CD4-positive, alpha-beta T cell treated with Interferon gamma for 1 hour (primary cell): ENCODE data around the gene PRIM2.
"Not testable (repeated sequence)": the region's sequence is repeated elsewhere in the genome, so short reads cannot be mapped to it uniquely, and the experiment has no call there.

Experiments used
- DNase-seq: peaks from one replicate; pipeline ENCODE4 v3.0.0-alpha.2; 2020

Gene PRIM2

DNA sequence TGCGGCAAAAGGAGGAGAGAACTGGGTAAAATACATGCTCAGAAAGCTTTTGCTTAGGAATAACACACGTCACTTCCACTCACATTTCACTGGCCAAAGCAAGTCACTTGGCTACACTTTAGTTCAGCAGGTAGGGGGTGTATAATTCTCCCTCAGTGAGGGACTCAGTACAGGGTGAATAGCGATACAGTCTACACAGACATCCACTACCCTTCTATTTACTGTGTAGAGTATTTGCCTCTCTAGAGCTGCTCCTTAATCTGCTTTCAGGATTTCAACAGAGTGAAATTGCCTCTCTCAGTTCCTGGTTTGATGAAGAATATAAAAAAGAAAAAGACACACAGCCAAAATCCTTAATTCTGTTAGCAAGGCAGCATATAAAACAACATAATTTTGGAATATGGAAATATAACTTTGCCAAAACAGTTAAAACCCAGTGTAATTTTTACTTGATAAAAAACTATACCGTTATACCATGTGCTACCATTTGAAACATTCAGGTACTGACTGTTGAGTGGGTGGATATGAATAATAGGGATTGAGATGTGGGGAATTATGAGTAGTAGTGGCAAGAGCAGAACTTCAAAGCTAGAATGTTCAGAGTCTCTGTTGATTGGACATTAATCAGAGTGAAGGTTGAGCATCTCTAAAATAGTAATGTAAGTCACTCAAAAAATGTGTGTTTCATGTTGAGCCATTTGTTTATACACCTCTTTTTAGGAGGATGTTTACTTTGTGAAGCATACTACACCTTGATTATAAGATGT is 51.7 kb downstream of the PRIM2 start:
- DNase-seq = not testable (repeated sequence)

DNA sequence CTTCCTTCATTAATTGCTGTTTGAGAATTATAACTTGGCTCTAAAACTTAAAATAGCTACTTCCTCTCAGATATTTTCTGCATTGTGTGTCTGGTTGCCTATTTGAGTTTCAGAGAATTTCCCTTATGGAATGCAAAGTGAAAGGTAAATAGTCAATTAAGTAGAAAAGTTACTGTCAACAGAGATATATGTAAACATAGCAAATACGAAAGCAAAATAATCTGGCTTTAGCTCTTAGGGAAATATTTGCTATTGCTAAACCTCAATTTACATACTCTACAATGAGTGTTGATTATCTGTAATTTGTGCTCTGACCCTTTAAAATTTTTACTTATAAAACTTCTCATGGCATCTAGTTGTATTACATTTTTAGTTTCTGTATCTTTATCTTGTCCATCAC is 54.3 kb downstream of the PRIM2 start:
- DNase-seq = not testable (repeated sequence)

DNA sequence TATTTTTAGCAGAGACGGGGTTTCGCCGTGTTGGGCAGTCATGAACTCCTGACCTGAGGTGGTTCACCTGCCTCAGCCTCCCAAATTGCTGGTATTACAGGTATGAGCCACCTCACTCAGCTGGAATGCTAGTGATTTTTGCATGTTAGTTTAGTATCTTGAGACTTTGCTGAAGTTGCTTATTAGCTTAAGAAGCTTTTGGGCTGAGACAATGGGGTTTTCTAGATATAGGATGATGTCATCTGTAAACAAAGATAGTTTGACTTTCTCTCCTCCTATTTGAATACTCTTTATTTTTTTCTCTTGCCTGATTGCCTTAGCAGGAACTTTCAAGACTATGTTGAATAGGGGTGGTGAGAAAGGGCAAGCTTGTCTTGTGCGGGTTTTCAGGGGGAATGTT is 57.3 kb downstream of the PRIM2 start:
- not testable (repeated sequence) for DNase-seq

DNA sequence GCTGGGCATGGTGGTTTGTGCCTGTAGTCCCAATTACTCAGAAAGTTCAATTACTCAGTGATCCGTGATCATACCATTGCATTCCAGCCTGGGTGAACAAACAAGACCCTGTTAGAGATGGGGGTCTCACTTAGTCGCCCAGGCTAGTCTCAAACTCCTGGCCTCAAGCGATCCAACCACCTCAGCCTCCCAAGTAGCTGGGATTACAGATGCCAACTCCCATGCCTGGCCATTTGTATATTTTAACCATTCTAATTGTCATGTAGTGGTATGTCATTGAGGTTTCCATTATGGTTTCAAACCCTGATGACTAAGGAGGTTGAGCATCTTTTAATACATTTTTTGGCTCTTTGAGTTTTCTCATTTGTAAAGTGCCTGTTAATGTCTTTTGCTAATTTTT is 58.7 kb downstream of the PRIM2 start:
- not testable (repeated sequence) for DNase-seq

DNA sequence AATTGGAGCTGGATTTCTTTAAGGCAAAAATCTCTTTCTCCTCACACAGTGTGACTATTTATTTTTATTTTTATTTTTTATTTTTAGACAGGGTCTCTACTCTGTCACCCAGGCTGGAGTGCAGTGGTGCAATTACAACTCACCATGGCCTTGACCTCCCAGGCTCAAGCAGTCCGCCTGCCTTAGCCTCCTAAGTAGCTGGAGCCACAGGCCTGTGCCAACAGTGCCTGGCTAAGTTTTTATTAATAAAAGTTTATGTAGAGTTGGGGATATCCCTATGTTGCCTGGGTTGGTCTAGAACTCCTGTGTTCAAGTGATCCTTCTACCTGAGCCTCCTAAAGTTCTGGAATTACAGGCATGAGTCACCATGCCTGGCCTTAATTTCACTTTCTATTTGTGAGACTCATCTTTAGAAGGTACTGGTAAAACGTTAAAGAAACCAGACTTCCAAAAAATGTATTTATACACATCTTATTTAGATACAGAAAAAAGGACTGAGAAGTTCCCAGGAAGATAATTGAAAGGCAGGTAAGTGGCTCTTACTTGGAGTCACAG is 71.7 kb downstream of the PRIM2 start:
- not testable (repeated sequence) for DNase-seq

DNA sequence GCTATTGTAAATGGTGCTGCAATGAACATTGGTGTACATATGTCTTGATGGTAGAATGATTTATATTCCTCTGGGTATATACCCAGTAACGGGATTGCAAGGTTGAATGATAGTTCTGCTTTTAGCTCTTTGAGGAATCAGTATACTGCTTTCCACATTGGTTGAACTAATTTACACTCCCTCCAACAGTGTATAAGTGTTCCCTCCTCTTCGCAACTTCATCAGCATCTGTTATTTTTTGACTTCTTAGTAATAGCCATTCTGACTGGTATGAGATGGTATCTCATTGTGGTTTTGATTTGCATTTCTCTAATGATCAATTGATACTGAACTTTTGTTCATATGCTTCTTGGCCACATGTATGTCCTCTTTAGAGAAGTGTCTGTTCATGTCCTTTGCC is 73.4 kb downstream of the PRIM2 start:
- DNase-seq = not testable (repeated sequence)

DNA sequence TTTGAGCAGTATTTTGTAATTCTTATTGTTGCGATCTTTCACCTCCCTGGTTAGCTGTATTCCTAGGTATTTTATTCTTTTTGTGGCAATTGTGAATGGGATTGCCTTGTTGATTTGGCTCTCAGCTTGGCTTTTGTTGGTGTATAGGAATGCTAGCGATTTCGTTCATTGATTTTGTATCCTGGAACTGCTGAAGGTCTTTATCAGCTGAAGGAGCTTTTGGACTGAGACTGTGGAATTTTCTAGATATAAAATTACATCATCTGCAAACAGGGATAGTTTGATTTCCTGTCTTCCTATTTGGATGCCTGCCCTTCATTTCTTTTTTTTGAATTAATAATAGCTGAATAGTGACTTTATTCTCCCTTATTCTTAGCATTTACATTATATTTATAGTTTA is 74.6 kb downstream of the PRIM2 start:
- not testable (repeated sequence) for DNase-seq

DNA sequence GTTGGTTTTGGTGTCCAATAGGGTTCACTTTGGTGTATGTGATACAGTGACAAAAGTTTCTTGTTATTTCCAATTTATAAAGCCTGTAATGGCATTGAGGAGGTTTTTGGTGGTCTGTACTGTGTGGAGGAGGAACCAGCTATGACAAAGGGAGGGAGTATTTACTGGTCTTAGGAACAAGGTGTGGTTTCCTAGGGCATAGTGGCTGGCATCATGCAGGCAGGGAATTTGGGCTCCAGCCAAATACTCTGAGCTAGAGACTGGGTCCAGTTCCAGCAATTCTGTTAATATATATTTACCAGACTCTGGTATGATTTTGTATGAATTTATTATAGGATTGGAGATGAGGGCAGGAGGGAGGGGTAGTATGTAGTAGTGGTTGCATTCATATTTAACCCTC is 101.9 kb downstream of the PRIM2 start:
- not testable (repeated sequence) for DNase-seq

DNA sequence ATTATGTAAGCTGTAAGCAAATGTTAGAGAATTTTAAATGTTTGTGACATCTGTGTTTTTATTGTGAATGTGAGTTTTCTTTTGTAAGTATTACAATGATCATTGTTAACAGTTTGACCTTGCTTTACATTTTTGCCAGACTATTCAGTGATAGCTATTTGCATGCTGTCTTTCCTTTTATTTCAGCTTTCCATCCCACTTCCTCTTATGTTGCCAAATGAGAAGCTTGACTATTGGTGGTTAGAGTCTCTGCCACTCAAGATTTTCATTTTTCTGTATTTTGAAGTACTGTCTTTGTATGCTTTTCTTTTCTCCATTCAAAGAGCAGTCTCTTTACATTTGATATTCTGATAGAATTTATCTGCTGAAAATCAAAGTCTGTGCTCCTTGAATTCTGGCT is 104.1 kb downstream of the PRIM2 start:
- DNase-seq = no peak

DNA sequence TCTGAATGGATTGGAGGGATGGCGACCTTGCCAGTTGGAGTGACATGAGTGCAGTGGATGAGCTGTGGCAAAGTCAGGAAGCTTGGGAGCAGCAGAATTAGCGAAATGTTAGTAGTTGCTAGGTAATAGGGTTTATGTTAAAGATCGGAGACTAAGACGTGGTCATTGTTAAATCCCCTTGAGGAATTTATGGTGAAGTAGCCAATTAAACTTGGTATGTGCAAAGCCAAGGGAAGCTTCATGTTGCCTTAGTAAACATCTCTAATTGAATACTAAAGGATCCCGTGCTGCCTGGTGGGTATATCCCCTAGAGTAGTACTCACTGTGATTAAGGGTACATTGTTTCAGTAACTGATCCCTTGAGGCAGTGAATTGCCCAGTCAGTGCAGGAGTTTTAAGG is 106.0 kb downstream of the PRIM2 start:
- DNase-seq = no peak

DNA sequence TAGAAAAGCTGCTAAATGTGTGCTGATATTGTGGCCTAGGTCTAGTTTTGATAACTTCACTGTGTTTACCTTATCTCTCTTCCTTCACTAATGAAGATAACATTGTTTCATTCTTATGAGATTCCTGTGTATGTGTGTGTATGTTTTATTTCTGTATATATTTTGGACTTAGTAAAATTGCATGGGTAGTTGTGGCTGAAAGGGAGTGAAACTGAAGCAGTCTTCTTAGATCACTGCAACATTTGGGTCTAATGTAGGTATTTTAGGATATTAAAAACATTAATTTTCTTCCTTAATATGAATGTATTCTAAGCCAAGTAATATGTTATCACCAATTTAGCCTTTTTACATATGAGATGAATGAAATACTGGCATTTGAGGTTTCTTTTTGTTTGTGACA is 114.3 kb downstream of the PRIM2 start:
- not testable (repeated sequence) for DNase-seq

DNA sequence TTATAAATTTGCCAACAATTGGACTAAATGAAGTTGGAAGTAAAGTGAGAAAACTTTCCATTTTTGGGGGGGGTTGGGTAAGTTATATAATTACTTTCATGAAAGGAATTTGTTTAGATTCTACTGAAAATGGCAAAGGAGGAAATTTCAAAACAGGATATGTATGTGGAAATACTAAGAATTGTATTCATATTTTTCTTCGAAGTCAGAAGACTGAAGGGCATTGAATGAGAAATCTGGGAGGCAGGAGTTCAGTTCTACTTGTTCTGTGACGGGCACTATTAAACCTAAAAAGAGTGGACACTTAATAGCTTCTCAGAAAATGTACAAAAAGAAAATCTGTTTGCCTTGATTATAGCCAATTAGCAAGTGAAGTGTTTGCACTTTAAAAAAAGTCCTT is 114.7 kb downstream of the PRIM2 start:
- DNase-seq = no peak

DNA sequence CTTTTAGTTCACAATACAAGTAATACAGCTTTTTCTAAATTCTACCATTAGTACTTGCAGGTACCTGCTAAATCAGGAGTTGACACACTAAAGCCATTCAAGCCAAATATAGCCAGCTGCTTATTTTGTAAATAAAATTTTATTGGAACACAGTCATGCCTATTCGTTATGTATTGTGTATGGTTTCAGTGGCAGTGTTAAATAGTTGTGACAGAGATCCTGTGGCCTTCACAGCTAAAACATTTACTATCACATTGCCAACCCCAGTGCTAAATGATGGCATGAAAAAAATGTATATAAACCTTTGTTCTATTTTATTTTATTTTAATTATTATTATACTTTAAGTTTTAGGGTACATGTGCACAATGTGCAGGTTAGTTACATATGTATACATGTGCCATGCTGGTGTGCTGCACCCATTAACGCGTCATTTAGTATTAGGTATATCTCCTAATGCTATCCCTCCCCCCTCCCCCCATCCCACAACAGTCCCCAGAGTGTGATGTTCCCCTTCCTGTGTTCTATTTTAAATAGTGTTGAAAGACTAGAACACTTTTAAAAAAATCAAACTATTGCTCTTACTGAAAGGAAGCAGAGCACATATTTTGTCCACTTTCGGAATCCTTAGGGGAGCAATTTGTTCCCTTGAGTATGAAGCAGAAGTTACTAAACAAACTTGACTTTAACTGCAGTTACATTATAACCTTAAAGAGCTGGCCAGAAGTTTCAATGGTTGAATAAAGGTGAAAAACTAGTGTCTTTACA is 115.7 kb downstream of the PRIM2 start:
- no peak for DNase-seq

DNA sequence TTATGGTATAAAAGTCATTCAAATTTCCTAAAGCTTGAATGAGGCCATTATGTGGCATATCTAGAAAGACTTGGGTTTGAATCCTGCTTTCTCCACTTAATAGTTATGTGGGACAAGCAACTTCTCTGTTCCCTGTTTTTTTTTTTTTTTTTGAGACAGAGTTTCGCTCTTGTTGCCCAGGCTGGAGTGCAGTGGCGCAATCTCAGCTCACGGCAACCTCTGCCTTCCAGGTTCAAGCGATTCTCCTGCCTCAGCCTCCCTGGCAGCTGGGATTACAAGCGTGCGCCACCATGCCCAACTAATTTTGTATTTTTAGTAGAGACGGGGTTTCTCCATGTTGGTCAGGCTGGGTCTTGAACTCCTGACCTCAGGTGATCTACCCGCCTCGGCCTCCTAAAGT is 116.4 kb downstream of the PRIM2 start:
- not testable (repeated sequence) for DNase-seq

DNA sequence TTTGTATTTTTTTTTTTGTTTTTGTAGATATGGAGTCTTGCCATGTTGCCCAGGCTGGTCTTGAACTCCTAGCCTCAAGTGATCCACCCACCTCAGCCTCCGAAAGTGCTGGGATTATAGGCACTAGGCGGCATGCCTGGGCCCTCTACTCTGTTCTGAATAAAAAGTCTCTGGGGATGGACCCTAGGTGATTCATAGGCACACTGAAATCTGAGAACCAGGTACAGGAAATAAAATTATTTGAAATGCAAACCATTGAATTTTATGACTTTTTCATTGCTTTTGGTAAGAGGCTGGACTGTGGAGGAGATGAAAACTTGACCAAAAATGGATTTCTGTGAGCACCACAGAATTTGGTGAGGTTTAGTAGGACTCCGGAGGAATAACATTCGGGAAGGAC is 117.5 kb downstream of the PRIM2 start:
- DNase-seq = no peak

DNA sequence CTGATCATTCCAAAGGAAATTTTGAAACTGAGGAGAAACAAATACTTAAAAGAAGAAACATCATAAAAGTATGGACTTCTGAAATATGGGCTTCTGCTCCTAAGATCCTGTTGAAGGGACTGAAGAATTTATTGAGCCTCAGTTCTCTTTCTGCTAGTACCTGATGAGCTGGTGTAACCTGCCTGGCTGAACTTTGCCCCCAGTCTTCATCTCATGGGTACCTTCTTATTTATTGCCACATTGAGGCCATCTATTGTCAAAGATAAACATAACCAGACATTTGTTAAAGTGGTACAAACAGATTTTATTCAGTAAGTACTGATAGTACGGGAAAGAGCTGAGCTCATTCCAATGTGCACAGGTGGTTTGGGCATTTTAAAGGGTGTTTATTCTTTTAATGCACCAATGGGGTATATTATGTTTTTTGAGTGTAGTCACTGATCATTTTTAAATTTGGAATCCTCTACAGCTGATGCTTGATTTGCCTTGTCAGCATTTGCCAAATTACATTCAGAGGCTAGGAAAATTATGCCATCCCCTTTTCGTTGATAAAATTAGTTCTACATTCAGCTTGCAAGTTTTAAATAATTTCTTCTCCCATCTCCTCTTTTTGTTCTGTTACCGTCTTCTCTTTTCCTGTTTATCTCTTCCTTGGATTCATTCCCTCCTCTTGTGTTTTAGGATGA is 118.2 kb downstream of the PRIM2 start:
- no peak for DNase-seq

DNA sequence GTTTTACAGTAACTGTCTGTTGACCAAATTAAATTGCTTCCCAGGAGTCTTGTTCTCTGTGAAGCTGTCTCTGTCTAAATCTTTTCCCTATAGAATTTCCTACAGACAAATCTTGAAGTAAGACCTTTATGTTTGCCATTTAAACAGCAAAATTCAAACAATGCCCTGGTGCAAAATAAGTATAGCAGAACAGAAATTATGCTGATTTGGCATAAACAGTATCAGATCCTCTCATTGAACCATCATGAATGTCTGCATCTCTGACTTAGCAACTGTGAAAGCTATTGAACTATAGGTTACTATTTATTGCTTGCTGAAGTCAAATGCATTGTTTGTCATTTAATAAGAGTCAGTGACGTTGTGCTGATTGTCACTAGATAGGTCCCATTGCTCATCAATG is 123.3 kb downstream of the PRIM2 start:
- not testable (repeated sequence) for DNase-seq

DNA sequence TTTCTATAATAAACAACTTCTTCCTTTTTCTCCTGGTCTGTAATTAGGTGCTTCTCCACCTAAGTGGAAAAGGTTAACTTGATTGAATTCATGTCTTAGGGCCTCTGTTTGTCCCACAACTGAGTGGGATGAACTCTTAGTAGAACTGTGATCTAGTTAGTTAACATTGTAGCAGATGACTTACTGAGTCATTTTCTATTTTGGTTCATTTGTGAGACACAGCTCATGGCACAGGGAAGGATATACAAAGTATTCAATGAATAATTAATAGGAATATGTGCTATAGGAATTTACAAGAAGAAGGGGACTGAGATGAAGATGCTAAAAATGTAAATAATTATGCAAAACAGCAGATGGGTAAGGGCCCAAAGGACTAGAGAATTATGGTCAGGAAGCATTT is 124.7 kb downstream of the PRIM2 start:
- DNase-seq = not testable (repeated sequence)

DNA sequence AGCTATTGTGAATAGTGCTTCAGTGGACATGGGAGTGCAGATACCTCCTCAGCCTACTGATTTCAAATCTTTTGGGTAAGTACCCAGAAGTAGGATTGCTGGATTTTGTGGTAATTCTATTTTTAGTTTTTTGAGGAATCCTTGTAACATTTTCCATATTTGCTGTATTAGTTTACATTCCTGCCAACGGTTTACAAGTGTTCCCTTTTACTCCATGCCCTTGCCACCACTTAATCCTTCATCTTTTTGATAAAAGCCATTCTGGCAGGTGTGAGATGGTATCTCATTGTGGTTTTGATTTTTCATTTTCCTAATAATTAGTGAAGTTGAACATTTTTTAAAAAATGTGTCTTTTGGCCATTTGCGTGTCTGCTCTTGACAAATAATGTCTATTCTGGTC is 125.8 kb downstream of the PRIM2 start:
- DNase-seq = not testable (repeated sequence)

DNA sequence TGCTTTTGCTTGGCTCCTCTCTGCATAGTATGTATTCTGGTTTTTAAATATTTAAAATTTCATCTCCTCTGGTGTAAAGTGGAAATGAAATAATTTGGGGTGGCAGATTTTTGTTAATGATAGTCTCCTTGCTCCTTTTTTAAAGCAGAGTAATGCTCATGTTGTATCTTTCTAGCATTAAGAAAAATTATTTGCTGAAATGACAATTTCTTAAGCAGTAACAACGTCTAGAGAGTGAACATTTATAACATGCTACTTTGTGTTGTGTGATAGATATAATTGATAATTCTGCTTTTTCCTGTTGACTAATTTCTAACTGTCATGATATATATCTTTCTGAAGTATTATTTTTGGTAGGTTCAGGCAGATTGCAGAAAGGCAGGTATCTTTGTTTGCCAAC is 127.4 kb downstream of the PRIM2 start:
- DNase-seq = not testable (repeated sequence)

DNA sequence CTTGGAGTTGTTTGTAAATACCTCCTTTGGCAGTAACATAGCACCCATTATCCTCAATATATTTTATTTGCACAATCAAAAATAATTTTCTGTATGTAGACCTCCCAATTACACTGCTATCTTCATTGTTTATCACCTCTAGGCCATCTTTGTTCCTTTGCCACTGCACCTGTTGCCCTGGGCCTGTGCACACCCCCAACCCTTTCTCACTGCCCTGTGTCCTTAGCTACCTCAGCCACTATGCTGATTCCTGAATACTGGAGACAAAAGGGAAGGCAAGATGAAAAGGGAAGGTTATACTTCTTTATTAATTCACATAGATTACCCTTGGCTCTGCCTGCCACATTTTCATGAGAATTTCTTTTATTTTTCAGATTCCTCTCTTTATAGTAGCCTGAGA is 127.9 kb downstream of the PRIM2 start:
- not testable (repeated sequence) for DNase-seq

DNA sequence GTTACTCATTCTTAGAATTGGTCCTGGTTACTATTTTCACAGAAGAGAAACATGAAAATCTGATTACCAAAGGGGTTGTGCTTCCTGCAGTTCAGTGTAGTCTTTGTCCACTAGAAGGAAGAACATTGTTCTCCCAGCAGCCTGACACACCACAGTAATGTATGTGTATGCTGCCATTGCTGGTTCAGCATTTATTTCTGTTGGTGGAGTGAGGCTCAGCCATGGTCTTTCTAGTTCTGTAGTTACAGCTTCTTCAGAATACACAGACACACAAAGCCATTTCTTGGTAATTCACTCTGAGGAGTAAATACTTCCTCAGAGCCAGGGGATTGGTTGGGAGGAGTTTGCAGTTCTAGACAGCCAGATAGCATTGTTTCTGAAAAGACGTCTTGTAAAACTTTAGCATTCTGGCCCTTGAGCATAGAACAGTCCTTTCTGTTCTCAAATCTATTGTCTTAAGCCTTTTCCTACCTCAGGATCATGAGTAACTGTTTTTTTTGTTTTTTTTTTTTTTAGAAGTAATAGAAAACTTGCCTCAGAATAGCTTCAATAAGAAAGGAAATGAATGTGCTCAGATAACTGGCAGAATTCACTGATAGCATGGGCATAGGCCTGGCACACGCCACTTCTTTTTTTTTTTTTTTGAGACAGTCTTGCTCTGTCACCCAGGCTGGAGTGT is 128.5 kb downstream of the PRIM2 start:
- DNase-seq = not testable (repeated sequence)
